Activated CD8-positive, alpha-beta memory T cell treated with anti-CD3 and anti-CD28 coated beads, Interleukin-2, amount 50 U/mL, for 48 hours (primary cell): ENCODE results near the gene SLC8B1.

Experiments
- DNase-seq: peaks from one replicate; pipeline ENCODE4 v3.0.0-alpha.2; 2020

The SLC8B1 gene

GRCh38 chr12:113292091-113292490, 42.8 kb downstream of the SLC8B1 start:
- DNase-seq, result no peak

GRCh38 chr12:113291586-113291985, 43.3 kb downstream of the SLC8B1 start:
- DNase-seq, result no peak

GRCh38 chr12:113290506-113290905, 44.4 kb downstream of the SLC8B1 start:
- no peak for DNase-seq

- DNase-seq, result no peak
Measured at GRCh38 chr12:113289361-113289760, 45.5 kb downstream of the SLC8B1 start.

GRCh38 chr12:113287899-113288282, 47.0 kb downstream of the SLC8B1 start:
- no peak for DNase-seq

GRCh38 chr12:113287146-113287898, 47.6 kb downstream of the SLC8B1 start:
- no peak for DNase-seq

- no peak for DNase-seq
Measured at GRCh38 chr12:113286712-113287111, 48.2 kb downstream of the SLC8B1 start.

GRCh38 chr12:113285679-113286610, 49.0 kb downstream of the SLC8B1 start:
- no peak for DNase-seq

- no peak for DNase-seq
Measured at GRCh38 chr12:113284751-113285150, 50.2 kb downstream of the SLC8B1 start.

GRCh38 chr12:113278633-113279032, 56.3 kb downstream of the SLC8B1 start:
- no peak for DNase-seq

GRCh38 chr12:113278141-113278540, 56.8 kb downstream of the SLC8B1 start:
- DNase-seq, result no peak

GRCh38 chr12:113277511-113277910, 57.4 kb downstream of the SLC8B1 start:
- no peak for DNase-seq

GRCh38 chr12:113276946-113277500, 57.9 kb downstream of the SLC8B1 start:
- DNase-seq, result no peak

- no peak for DNase-seq
Measured at GRCh38 chr12:113276306-113276705, 58.6 kb downstream of the SLC8B1 start.

- no peak for DNase-seq
Measured at GRCh38 chr12:113274848-113275247, 60.1 kb downstream of the SLC8B1 start.

GRCh38 chr12:113273053-113273725, 61.7 kb downstream of the SLC8B1 start:
- DNase-seq, result no peak

GRCh38 chr12:113271853-113272561, 62.9 kb downstream of the SLC8B1 start:
- DNase-seq, result no peak

- DNase-seq, result no peak
Measured at GRCh38 chr12:113271466-113271852, 63.5 kb downstream of the SLC8B1 start.

- DNase-seq, result no peak
Measured at GRCh38 chr12:113270709-113271009, 64.2 kb downstream of the SLC8B1 start.

- no peak for DNase-seq
Measured at GRCh38 chr12:113269257-113269943, 65.5 kb downstream of the SLC8B1 start.

GRCh38 chr12:113268621-113269020, 66.3 kb downstream of the SLC8B1 start:
- DNase-seq, result no peak

- no peak for DNase-seq
Measured at GRCh38 chr12:113268136-113268535, 66.8 kb downstream of the SLC8B1 start.
